Fibroblast of lung (primary cell): Measurements from ENCODE around the gene MDC1. TPM values are rescaled to one million over a fixed set of nuclear protein-coding genes. Genes with fewer than 3 reads are reported as not detected.
"Not testable (repeated sequence)": the region's sequence is repeated elsewhere in the genome, so short reads cannot be mapped to it uniquely, and the experiment has no call there.

Experiments
- DNase-seq, 2 donors: peaks; one replicate each; pipeline versions ENCODE4 v3.0.0 to v3.0.0-alpha.2; 2010; ENCODE audit warnings: low read depth in 2 of 2
- H2AFZ ChIP-seq: 2 replicates; pipeline ENCODE4 v1.5.1; 2012; ENCODE audit warnings: low read length, control low read depth, inconsistent platforms
- H3K27ac ChIP-seq: 2 replicates; pipeline ENCODE4 v1.5.1; 2011; ENCODE audit warnings: low read length, control low read depth; ENCODE audit not compliant: insufficient read depth
- H3K27me3 ChIP-seq: 2 replicates; pipeline ENCODE4 v1.5.1; 2011; ENCODE audit warnings: mild to moderate bottlenecking, low read length; ENCODE audit not compliant: control insufficient read depth, insufficient read depth
- H3K36me3 ChIP-seq: 2 replicates; pipeline ENCODE4 v1.5.1; 2011; ENCODE audit warnings: low read length; ENCODE audit not compliant: control insufficient read depth, insufficient read depth
- H3K4me1 ChIP-seq: 2 replicates; pipeline ENCODE4 v1.5.1; 2011; ENCODE audit warnings: low read length; ENCODE audit not compliant: control insufficient read depth, insufficient read depth; ENCODE audit errors: extremely low read depth
- H3K4me2 ChIP-seq: 2 replicates; pipeline ENCODE4 v1.5.1; 2011; ENCODE audit warnings: low read length, control low read depth; ENCODE audit not compliant: insufficient read depth; ENCODE audit errors: extremely low read depth
- H3K4me3 ChIP-seq, 4 experiments: fragments of 200-600 bp in 1 of 4; sonication (generic) in 1 of 4; replicated peaks in 1 of 4; 2 replicates each; pipeline ENCODE4 v1.5.1; 2011 to 2016; ENCODE audit warnings: low read length in 4 of 4, low read depth in 3 of 4, mild to moderate bottlenecking in 3 of 4, control low read depth in 2 of 4, inconsistent platforms in 1 of 4, mixed read lengths in 1 of 4; ENCODE audit not compliant: insufficient read depth in 1 of 4; ENCODE audit errors: control extremely low read depth in 1 of 4
- H3K79me2 ChIP-seq: 2 replicates; pipeline ENCODE4 v1.5.1; 2012; ENCODE audit warnings: mild to moderate bottlenecking, low read length, inconsistent platforms; ENCODE audit not compliant: control insufficient read depth, insufficient read depth
- H3K9ac ChIP-seq: 2 replicates; pipeline ENCODE4 v1.5.1; 2011; ENCODE audit warnings: mild to moderate bottlenecking, low read length, control low read depth; ENCODE audit not compliant: insufficient read depth
- H3K9me3 ChIP-seq: 2 replicates; pipeline ENCODE4 v1.5.1; 2012; ENCODE audit warnings: low read depth, low read length; ENCODE audit not compliant: control insufficient read depth, insufficient read depth
- H4K20me1 ChIP-seq: 2 replicates; pipeline ENCODE4 v1.5.1; 2011; ENCODE audit warnings: low read length; ENCODE audit not compliant: control insufficient read depth, insufficient read depth; ENCODE audit errors: extremely low read depth
- CTCF ChIP-seq, 2 donors: IDR thresholded peaks in 1 of 2; conservative IDR thresholded peaks in 1 of 2; 1 replicate in 1 of 2; 2 replicates in 1 of 2; pipeline ENCODE4 v1.5.1; 2011 to 2012; ENCODE audit warnings: low read length in 2 of 2, control low read depth in 1 of 2, inconsistent platforms in 1 of 2, low read depth in 1 of 2, mild to moderate bottlenecking in 1 of 2
- EZH2 ChIP-seq: IDR thresholded peaks from 2 replicates; pipeline ENCODE4 v1.5.1; 2012; ENCODE audit warnings: low read length, control low read depth, mild to moderate bottlenecking; ENCODE audit errors: missing control alignments
- polyA minus RNA-seq: library from RNA; depleted of rRNA, polyadenylated mRNA; stranded (reverse); fragments of >200 nt; gene quantifications from 2 replicates; pipeline ENCODE4 v1.2.3, GENCODE V29; 2011; ENCODE audit warnings: low replicate concordance
- polyA plus RNA-seq, 2 donors: library from polyadenylated mRNA; depleted of rRNA in 1 of 2; stranded (reverse) in 1 of 2; unstranded in 1 of 2; fragments of >200 nt; gene quantifications; 2 replicates each; pipeline ENCODE4 v1.2.1, GENCODE V29; 2011 to 2012; ENCODE audit warnings: missing spikeins in 1 of 2
- total RNA-seq: library from RNA; depleted of rRNA; stranded (reverse); fragments of >200 nt; gene quantifications from 2 replicates; pipeline ENCODE4 v1.2.1, GENCODE V29; 2014

Gene MDC1
- total RNA-seq (3.3 and 5.0 TPM in 2 replicates), polyA plus RNA-seq (3.3 and 7.4 TPM in 2 replicates), polyA minus RNA-seq (47.9 and 50.8 TPM in 2 replicates)
- 8.7 and 14.3 TPM in 2 replicates for polyA plus RNA-seq (2012)

- peak within 1 kb of the TSS; percentile 93 for H3K9ac ChIP-seq
- peaks cover 39% of the 10 kb centered on the region for H3K79me2 ChIP-seq
- peak within 1 kb of the TSS; percentile 96 for H3K4me2 ChIP-seq
- peak within 1 kb of the TSS; percentile 99 for H3K27ac ChIP-seq
- peaks cover 8% of the 10 kb centered on the region for H3K36me3 ChIP-seq
- H4K20me1 ChIP-seq, result no peaks in the 10 kb centered on the region
- peak; percentile 100 for DNase-seq
- H3K4me3 ChIP-seq, result peak within 1 kb of the TSS; percentile 70 to 91 (median 86)
- H3K27me3 ChIP-seq, result no peaks in the 10 kb centered on the region
- no peaks in the 10 kb centered on the region for H3K9me3 ChIP-seq
- H2AFZ ChIP-seq, result peak within 1 kb of the TSS; percentile 79
- peaks cover 2% of the 10 kb centered on the region for H3K4me1 ChIP-seq
- no peak for TF ChIP-seq EZH2
- peak in 1 of 2 donors; percentile 29 for TF ChIP-seq CTCF (conservative IDR thresholded peaks at IDR 0.05 in 1 of 2, IDR thresholded peaks at IDR 0.05 in 1 of 2; ENCODE audit: low read depth in 1 of 2, low read length in 2 of 2)
Measured at GRCh38 chr6:30717129-30717844, at the start of gene MDC1. MDC1 (minus strand) TSS chr6:30717281; CDS start chr6:30715175, 2,106 bp downstream.

- Histone ChIP-seq H3K4me2 (no peak overlapping the region), H3K79me2 (no peaks in the 10 kb centered on the region), H3K9me3 (no peaks in the 10 kb centered on the region), H4K20me1 (no peaks in the 10 kb centered on the region), H3K27me3 (no peaks in the 10 kb centered on the region), H2AFZ (no peak overlapping the region), H3K9ac (no peak overlapping the region), H3K27ac (no peak overlapping the region), H3K4me3 (no peak overlapping the region), H3K36me3 (no peaks in the 10 kb centered on the region), H3K4me1 (peaks cover 21% of the 10 kb centered on the region)
- TF ChIP-seq EZH2 (no peak), CTCF (conservative IDR thresholded peaks at IDR 0.05 in 1 of 2, IDR thresholded peaks at IDR 0.05 in 1 of 2; ENCODE audit: low read depth in 1 of 2, low read length in 2 of 2) (no peak)
- DNase-seq, result no peak
Measured at GRCh38 chr6:30766461-30767157, 49.5 kb upstream of the MDC1 start.

GRCh38 chr6:30765495-30765894 lies 48.4 kb upstream of the MDC1 start:
- not testable (repeated sequence) for H3K27ac ChIP-seq, H3K27me3 ChIP-seq, H3K9ac ChIP-seq, H3K4me3 ChIP-seq, H3K4me2 ChIP-seq, H4K20me1 ChIP-seq, DNase-seq, H3K9me3 ChIP-seq, H3K36me3 ChIP-seq, H2AFZ ChIP-seq, H3K79me2 ChIP-seq
- peaks cover 21% of the 10 kb centered on the region for H3K4me1 ChIP-seq

- H2AFZ ChIP-seq, result not testable (repeated sequence)
- peaks cover 20% of the 10 kb centered on the region for H3K4me1 ChIP-seq
Measured at GRCh38 chr6:30764490-30765043, 47.5 kb upstream of the MDC1 start.

More at GRCh38 chr6:30764490-30765043, 47.5 kb upstream of the MDC1 start:
- DNase-seq, H3K9ac ChIP-seq, H3K36me3 ChIP-seq, H3K9me3 ChIP-seq, H3K4me3 ChIP-seq, H3K4me2 ChIP-seq, H3K79me2 ChIP-seq, H3K27me3 ChIP-seq, H3K27ac ChIP-seq, H4K20me1 ChIP-seq: not testable (repeated sequence)
